ENCODE measurements around the gene TMEM235. TPM values are rescaled to one million over a fixed set of nuclear protein-coding genes. Genes with fewer than 3 reads are reported as not detected.

The TMEM235 gene
- total and polyA plus RNA-seq, 9 of the 15 experiments (the other 6 are each of a cell fraction or from before 2014, with no cell fraction given): not detected

GRCh38 chr17:78272181-78272913 lies 40.9 kb downstream of the TMEM235 start (continued):
- TF ChIP-seq NBN (IDR thresholded peaks at IDR 0.05; ENCODE audit: low read depth) (peak; percentile 30; the same call in 1 of the 2 replicates), ZFP30 (CRISPR knock-in tag; IDR thresholded peaks at IDR 0.05; ENCODE audit: borderline replicate concordance) (0 out of 2 replicates have a peak, but pooled peaks have one; percentile 47), HDGF (IDR thresholded peaks at IDR 0.05) (peak; percentile 73; the same call in 1 of the 2 replicates), ATF4 (CRISPR knock-in tag; IDR thresholded peaks at IDR 0.05) (peak; percentile 98), ZNF436 (CRISPR knock-in tag; IDR thresholded peaks at IDR 0.05) (peak; percentile 37; the same call in 1 of the 2 replicates), MCM2 (IDR thresholded peaks at IDR 0.05; ENCODE audit: low read depth) (no peak), ZNF668 (CRISPR knock-in tag; IDR thresholded peaks at IDR 0.05) (peak; percentile 100), HOMEZ (CRISPR knock-in tag; IDR thresholded peaks at IDR 0.05) (peak; percentile 100), RAD21 (CRISPR knock-in tag; conservative IDR thresholded peaks at IDR 0.05 in 1 of 2, IDR thresholded peaks at IDR 0.05 in 1 of 2) (peak in 1 of 2 experiments; percentile 50; a peak in 2 of 4 replicates), BMI1 (IDR thresholded peaks at IDR 0.05; ENCODE audit: low read length) (no peak), CEBPZ (IDR thresholded peaks at IDR 0.05; ENCODE audit: borderline replicate concordance, low read depth, low read length) (no peak), ZNF778 (CRISPR knock-in tag; IDR thresholded peaks at IDR 0.05) (no peak), TSC22D4 (tag; IDR thresholded peaks at IDR 0.05) (no peak), FOXA3 (CRISPR knock-in tag; conservative IDR thresholded peaks at IDR 0.05 in 1 of 2, IDR thresholded peaks at IDR 0.05 in 1 of 2) (peak; percentile 59 to 77; a peak in 3 of 4 replicates), NFYB (IDR thresholded peaks at IDR 0.05; ENCODE audit: extremely low read depth, insufficient read length) (no peak), BRD9 (IDR thresholded peaks at IDR 0.05; ENCODE audit: low read depth, partially characterized antibody) (peak; percentile 58), ELF2 (CRISPR knock-in tag; IDR thresholded peaks at IDR 0.05) (peak; percentile 99), ZNF143 (CRISPR knock-in tag; IDR thresholded peaks at IDR 0.05) (no peak), HNRNPUL1 (IDR thresholded peaks at IDR 0.05; ENCODE audit: low read length) (no peak), ELF1 (tag; IDR thresholded peaks at IDR 0.05) (no peak), ZNF384 (IDR thresholded peaks at IDR 0.05; ENCODE audit: low read depth, low read length) (no peak), PHF21A (IDR thresholded peaks at IDR 0.05; ENCODE audit: borderline replicate concordance, low read depth) (0 out of 2 replicates have a peak, but pooled peaks have one; percentile 15), TAF1 (IDR thresholded peaks at IDR 0.05; ENCODE audit: control insufficient read depth, extremely low read depth, insufficient read depth, low read length, severe bottlenecking) (no peak), RNF2 (IDR thresholded peaks at IDR 0.05) (peak; percentile 69; the same call in 1 of the 2 replicates)
